ENCODE data around the gene ALDH18A1. TPM values are rescaled to one million over a fixed set of nuclear protein-coding genes. Genes with fewer than 3 reads are reported as not detected.

Gene ALDH18A1
- total RNA-seq, 2 experiments from 2014 or later = 42.2 to 44.7 TPM

- H3K4me1 Mint-ChIP-seq = no peaks in the 10 kb centered on the region
- DNase-seq = no peak
- ChIA-PET POLR2A (no interaction called here), CTCF (no interaction called here)
- no peak overlapping the region for H3K27ac Mint-ChIP-seq
- H3K36me3 Mint-ChIP-seq (ENCODE audit: low read depth) = no peaks in the 10 kb centered on the region
- no peak overlapping the region for H3K4me3 Mint-ChIP-seq
- H3K27me3 Mint-ChIP-seq = peaks cover 14% of the 10 kb centered on the region
- no peaks in the 10 kb centered on the region for H3K9me3 Mint-ChIP-seq
Measured at GRCh38 chr10:95571390-95571789, 85.1 kb downstream of the ALDH18A1 start.

- H3K4me1 Mint-ChIP-seq = no peaks in the 10 kb centered on the region
- ChIA-PET CTCF (no interaction called here), POLR2A (no interaction called here)
- no peaks in the 10 kb centered on the region for H3K36me3 Mint-ChIP-seq (ENCODE audit: low read depth)
- no peak overlapping the region for H3K27ac Mint-ChIP-seq
- no peak for DNase-seq
- no peak overlapping the region for H3K4me3 Mint-ChIP-seq
- peaks cover 9% of the 10 kb centered on the region for H3K27me3 Mint-ChIP-seq
- no peaks in the 10 kb centered on the region for H3K9me3 Mint-ChIP-seq
Measured at GRCh38 chr10:95569368-95569767, 87.1 kb downstream of the ALDH18A1 start.

GRCh38 chr10:95567903-95568630 lies 88.4 kb downstream of the ALDH18A1 start:
- ChIA-PET POLR2A (no interaction called here), CTCF (no interaction called here)
- no peak for DNase-seq
- no peaks in the 10 kb centered on the region for H3K36me3 Mint-ChIP-seq (ENCODE audit: low read depth)
- peaks cover 1% of the 10 kb centered on the region for H3K27me3 Mint-ChIP-seq
- H3K27ac Mint-ChIP-seq = no peak overlapping the region
- H3K4me3 Mint-ChIP-seq = no peak overlapping the region
- H3K4me1 Mint-ChIP-seq = no peaks in the 10 kb centered on the region
- no peaks in the 10 kb centered on the region for H3K9me3 Mint-ChIP-seq

GRCh38 chr10:95566136-95566535 lies 90.4 kb downstream of the ALDH18A1 start:
- H3K27ac Mint-ChIP-seq = no peak overlapping the region
- CTCF ChIA-PET = no interaction called here
- no peak for DNase-seq
- no peak overlapping the region for H3K4me3 Mint-ChIP-seq
- H3K4me1 Mint-ChIP-seq = peaks cover 6% of the 10 kb centered on the region
- H3K27me3 Mint-ChIP-seq = peaks cover 4% of the 10 kb centered on the region
- no peaks in the 10 kb centered on the region for H3K9me3 Mint-ChIP-seq
- H3K36me3 Mint-ChIP-seq (ENCODE audit: low read depth) = no peaks in the 10 kb centered on the region
- POLR2A ChIA-PET = no interaction called here

GRCh38 chr10:95565336-95565735 lies 91.2 kb downstream of the ALDH18A1 start:
- H3K36me3 Mint-ChIP-seq (ENCODE audit: low read depth) = no peaks in the 10 kb centered on the region
- H3K9me3 Mint-ChIP-seq = no peaks in the 10 kb centered on the region
- peaks cover 11% of the 10 kb centered on the region for H3K4me1 Mint-ChIP-seq
- H3K4me3 Mint-ChIP-seq = no peak overlapping the region
- CTCF ChIA-PET = no interaction called here
- H3K27ac Mint-ChIP-seq = no peak overlapping the region
- peaks cover 8% of the 10 kb centered on the region for H3K27me3 Mint-ChIP-seq
- POLR2A ChIA-PET = no interaction called here
- DNase-seq = no peak

- DNase-seq = no peak
- Mint-ChIP-seq H3K27me3 (peaks cover 17% of the 10 kb centered on the region), H3K27ac (no peak overlapping the region), H3K36me3 (ENCODE audit: low read depth) (no peaks in the 10 kb centered on the region), H3K4me1 (peaks cover 17% of the 10 kb centered on the region), H3K4me3 (no peak overlapping the region), H3K9me3 (no peaks in the 10 kb centered on the region)
- POLR2A ChIA-PET = no interaction called here
- CTCF ChIA-PET = no interaction called here
Measured at GRCh38 chr10:95564291-95564690, 92.2 kb downstream of the ALDH18A1 start.

GRCh38 chr10:95562341-95562965 lies 94.1 kb downstream of the ALDH18A1 start:
- H3K4me1 Mint-ChIP-seq = peaks cover 17% of the 10 kb centered on the region
- H3K27ac Mint-ChIP-seq = no peak overlapping the region
- H3K27me3 Mint-ChIP-seq = peaks cover 28% of the 10 kb centered on the region
- DNase-seq = no peak
- no peak overlapping the region for H3K4me3 Mint-ChIP-seq
- H3K36me3 Mint-ChIP-seq (ENCODE audit: low read depth) = no peaks in the 10 kb centered on the region
- ChIA-PET POLR2A (no interaction called here), CTCF (interaction anchor here (1.2 to 1.7 kb wide), 2 partner anchors 10 to 132 kb away, joined by 4 to 5 read pairs; no protein-coding TSS in a partner anchor)
- H3K9me3 Mint-ChIP-seq = no peaks in the 10 kb centered on the region

GRCh38 chr10:95561864-95562177 lies 94.7 kb downstream of the ALDH18A1 start:
- H3K27me3 Mint-ChIP-seq = peaks cover 31% of the 10 kb centered on the region
- CTCF ChIA-PET = interaction anchor here (0.9 to 1.7 kb wide), 2 partner anchors 132 kb away, joined by 3 to 5 read pairs; partner anchors contain the start of gene TCTN3

GRCh38 chr10:95561177-95561863 lies 95.2 kb downstream of the ALDH18A1 start, which contains the start of gene SORBS1:
Gene SORBS1 (minus strand): TSS chr10:95561371. CDS start chr10:95441135, 120,236 bp downstream.
- ChIA-PET POLR2A (no interaction called here), CTCF (interaction anchor here (0.9 to 1.7 kb wide), 2 partner anchors 131 to 132 kb away, joined by 3 to 5 read pairs; partner anchors contain the start of gene TCTN3)
- peak within 1 kb of the TSS; percentile 96 for H3K4me3 Mint-ChIP-seq
- no peaks in the 10 kb centered on the region for H3K36me3 Mint-ChIP-seq (ENCODE audit: low read depth)
- H3K27ac Mint-ChIP-seq = peak within 1 kb of the TSS; percentile 65
- H3K27me3 Mint-ChIP-seq = peaks cover 31% of the 10 kb centered on the region
- H3K4me1 Mint-ChIP-seq = peaks cover 17% of the 10 kb centered on the region
- no peaks in the 10 kb centered on the region for H3K9me3 Mint-ChIP-seq
- peak; percentile 92 for DNase-seq

More at GRCh38 chr10:95561864-95562177, 94.7 kb downstream of the ALDH18A1 start:
- POLR2A ChIA-PET = no interaction called here
- Mint-ChIP-seq H3K4me3 (peak overlapping the region; percentile 96), H3K4me1 (peaks cover 17% of the 10 kb centered on the region), H3K36me3 (ENCODE audit: low read depth) (no peaks in the 10 kb centered on the region), H3K9me3 (no peaks in the 10 kb centered on the region), H3K27ac (no peak overlapping the region)
- DNase-seq = no peak

- Mint-ChIP-seq H3K4me3 (peak overlapping the region; percentile 96), H3K27ac (peak overlapping the region; percentile 65), H3K9me3 (no peaks in the 10 kb centered on the region), H3K4me1 (peaks cover 17% of the 10 kb centered on the region), H3K27me3 (peaks cover 31% of the 10 kb centered on the region), H3K36me3 (ENCODE audit: low read depth) (no peaks in the 10 kb centered on the region)
- ChIA-PET CTCF (interaction anchor here (0.9 to 1.7 kb wide), 2 partner anchors 130 to 133 kb away, joined by 3 to 5 read pairs; partner anchors contain the start of gene TCTN3), POLR2A (no interaction called here)
- DNase-seq = peak; percentile 53
Measured at GRCh38 chr10:95560278-95561176, 96.0 kb downstream of the ALDH18A1 start.

GRCh38 chr10:95559896-95560277 lies 96.6 kb downstream of the ALDH18A1 start:
- ChIA-PET CTCF (no interaction called here), POLR2A (no interaction called here)
- H3K27me3 Mint-ChIP-seq = peaks cover 31% of the 10 kb centered on the region
- DNase-seq = no peak
- no peaks in the 10 kb centered on the region for H3K9me3 Mint-ChIP-seq
- no peak overlapping the region for H3K27ac Mint-ChIP-seq
- peaks cover 17% of the 10 kb centered on the region for H3K4me1 Mint-ChIP-seq
- H3K4me3 Mint-ChIP-seq = peak overlapping the region; percentile 96
- no peaks in the 10 kb centered on the region for H3K36me3 Mint-ChIP-seq (ENCODE audit: low read depth)

GRCh38 chr10:95559471-95559870 lies 97.0 kb downstream of the ALDH18A1 start:
- Mint-ChIP-seq H3K9me3 (no peaks in the 10 kb centered on the region), H3K4me3 (peak overlapping the region; percentile 57), H3K4me1 (peaks cover 17% of the 10 kb centered on the region), H3K27me3 (peaks cover 31% of the 10 kb centered on the region), H3K27ac (no peak overlapping the region), H3K36me3 (ENCODE audit: low read depth) (no peaks in the 10 kb centered on the region)
- ChIA-PET CTCF (no interaction called here), POLR2A (no interaction called here)
- no peak for DNase-seq
